ENCODE data around the gene FSTL5. TPM values are rescaled to one million over a fixed set of nuclear protein-coding genes. Genes with fewer than 3 reads are reported as not detected.

The FSTL5 gene
- total RNA-seq, 1 donor from 2014 or later = not detected

DNA sequence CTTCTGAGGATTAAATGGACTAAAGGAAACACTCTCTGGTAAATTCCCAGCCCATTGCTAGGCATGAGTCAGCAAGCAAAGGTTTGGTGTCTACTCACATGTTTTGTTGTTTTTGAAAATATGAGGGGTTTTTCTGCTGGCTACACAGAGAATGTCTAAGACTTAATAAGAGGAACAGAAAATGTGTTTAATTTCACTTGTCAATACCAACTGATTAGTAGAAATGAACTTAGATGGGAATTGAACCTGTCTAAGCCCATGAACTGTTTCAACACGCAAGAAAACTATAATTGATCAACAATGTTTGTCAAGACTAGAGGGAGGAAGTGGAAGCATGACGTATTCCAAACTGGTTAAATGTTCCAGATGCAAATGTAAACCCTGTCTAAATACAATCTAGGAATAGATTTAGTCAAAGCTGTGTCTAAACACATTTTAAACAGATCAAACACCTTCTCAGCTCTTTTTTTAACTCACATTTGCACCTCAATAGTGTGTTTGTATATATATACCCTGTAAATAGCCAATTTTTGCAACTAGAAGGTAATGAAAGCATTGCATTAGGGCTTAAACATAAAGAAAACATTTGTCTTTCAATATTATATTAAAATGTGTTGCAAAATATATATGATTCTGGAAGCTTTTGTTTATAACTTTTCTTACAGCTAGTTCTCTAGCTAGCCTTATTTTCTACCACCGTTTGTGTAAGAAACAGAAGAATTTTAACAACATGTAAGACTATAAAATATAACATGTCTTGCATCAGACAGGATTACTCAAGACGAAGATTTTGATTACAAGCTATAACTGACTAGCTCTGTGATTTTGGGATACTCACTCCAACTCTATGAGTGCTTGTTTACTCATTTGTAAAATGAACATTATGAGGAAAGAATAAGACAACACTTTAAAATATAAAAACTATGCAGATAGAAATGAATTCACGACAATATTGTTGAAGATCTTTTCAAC is 607.8 kb downstream of the FSTL5 start:
- no peak for FAIRE-seq
- Histone ChIP-seq H3K36me3 (ENCODE audit: control insufficient read depth, insufficient read depth, low read length) (no peaks in the 10 kb centered on the region), H3K27me3 (ENCODE audit: control insufficient read depth, insufficient read depth, low read length) (no peaks in the 10 kb centered on the region), H3K4me3 (ENCODE audit: low read depth, low read length) (no peak overlapping the region)
- peak; percentile 69 for DNase-seq (ENCODE audit: low read depth)
- TF ChIP-seq, protein P1, sequence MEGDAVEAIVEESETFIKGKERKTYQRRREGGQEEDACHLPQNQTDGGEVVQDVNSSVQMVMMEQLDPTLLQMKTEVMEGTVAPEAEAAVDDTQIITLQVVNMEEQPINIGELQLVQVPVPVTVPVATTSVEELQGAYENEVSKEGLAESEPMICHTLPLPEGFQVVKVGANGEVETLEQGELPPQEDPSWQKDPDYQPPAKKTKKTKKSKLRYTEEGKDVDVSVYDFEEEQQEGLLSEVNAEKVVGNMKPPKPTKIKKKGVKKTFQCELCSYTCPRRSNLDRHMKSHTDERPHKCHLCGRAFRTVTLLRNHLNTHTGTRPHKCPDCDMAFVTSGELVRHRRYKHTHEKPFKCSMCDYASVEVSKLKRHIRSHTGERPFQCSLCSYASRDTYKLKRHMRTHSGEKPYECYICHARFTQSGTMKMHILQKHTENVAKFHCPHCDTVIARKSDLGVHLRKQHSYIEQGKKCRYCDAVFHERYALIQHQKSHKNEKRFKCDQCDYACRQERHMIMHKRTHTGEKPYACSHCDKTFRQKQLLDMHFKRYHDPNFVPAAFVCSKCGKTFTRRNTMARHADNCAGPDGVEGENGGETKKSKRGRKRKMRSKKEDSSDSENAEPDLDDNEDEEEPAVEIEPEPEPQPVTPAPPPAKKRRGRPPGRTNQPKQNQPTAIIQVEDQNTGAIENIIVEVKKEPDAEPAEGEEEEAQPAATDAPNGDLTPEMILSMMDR (IDR thresholded peaks at IDR 0.05; ENCODE audit: insufficient read depth, low read length, severe bottlenecking) = no peak

DNA sequence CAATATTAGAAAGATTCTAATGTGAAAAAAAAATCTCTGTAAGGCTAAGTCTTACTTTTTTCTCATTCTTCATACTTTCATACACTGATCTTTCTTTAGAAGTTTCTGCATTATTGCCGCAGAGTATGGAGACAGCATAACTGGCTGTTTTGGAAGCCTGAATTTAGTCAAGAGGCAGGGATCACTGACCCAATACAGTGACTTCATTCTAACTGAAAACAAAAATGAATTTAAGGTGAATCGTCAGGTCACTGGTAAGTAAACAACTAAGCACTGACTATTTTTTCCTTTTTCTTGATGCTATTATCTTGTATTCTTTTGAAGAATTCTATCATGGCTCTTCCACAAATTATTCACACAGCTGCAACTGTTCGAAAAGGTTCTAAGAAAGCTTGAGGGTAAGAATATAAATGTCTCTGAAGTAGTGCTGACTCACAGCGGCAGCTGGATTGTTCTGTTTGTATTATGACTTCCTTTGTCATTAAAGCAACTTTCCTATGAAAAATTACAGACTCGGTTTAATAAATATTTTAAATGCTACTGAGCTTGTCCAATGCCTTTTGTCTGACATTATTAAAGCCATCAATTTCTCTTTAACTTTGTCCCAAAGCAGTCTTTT is 609.3 kb downstream of the FSTL5 start:
- H3K4me3 ChIP-seq (ENCODE audit: low read depth, low read length) = no peak overlapping the region
- H3K36me3 ChIP-seq (ENCODE audit: control insufficient read depth, insufficient read depth, low read length) = no peaks in the 10 kb centered on the region
- DNase-seq (ENCODE audit: low read depth) (peak; percentile 53), FAIRE-seq (no peak)
- H3K27me3 ChIP-seq (ENCODE audit: control insufficient read depth, insufficient read depth, low read length) = no peaks in the 10 kb centered on the region
- TF ChIP-seq, protein P1 (IDR thresholded peaks at IDR 0.05; ENCODE audit: insufficient read depth, low read length, severe bottlenecking) = no peak

DNA sequence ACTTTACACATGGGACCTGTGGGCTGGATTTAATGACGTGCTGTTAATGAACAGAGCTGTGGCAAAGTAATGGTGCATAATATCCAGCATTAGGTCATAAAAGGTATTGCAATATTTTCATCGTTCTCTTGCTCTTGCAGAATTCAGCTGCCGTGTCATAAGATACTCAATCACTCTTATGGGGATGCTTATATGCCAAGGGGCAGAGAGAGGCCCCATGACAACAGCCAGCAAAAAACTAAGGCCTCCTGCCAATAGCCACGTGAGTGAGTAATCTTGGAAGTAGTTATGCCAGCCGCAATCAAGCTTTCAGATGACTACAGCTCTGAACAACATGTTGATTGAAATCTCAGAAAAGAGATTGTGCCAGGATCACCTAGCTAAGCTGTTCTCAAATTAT is 616.9 kb downstream of the FSTL5 start:
- TF ChIP-seq, protein P1 (IDR thresholded peaks at IDR 0.05; ENCODE audit: insufficient read depth, low read length, severe bottlenecking) = no peak
- H3K36me3 ChIP-seq (ENCODE audit: control insufficient read depth, insufficient read depth, low read length) = no peaks in the 10 kb centered on the region
- H3K4me3 ChIP-seq (ENCODE audit: low read depth, low read length) = no peak overlapping the region
- H3K27me3 ChIP-seq (ENCODE audit: control insufficient read depth, insufficient read depth, low read length) = no peaks in the 10 kb centered on the region
- FAIRE-seq (no peak), DNase-seq (ENCODE audit: low read depth) (peak; percentile 22)

DNA sequence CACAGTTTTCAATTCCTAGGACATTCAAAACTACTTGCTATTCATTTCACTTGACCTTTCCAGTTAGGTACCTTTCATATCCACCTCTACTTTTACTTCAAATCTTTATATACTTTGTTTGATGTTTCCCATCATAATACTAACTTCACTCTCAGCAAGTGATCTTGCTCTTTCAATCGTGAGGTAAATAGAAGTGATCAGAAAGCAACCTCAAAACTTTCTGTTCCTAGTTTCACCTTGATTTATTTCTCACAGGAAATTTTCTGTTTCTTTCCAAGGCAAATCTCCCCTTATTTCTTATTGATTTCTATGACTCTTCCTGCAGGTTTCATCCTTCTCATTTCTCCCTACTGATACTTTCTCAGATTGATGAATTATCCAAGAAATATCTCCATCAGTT is 623.5 kb downstream of the FSTL5 start:
- Histone ChIP-seq H3K27me3 (ENCODE audit: control insufficient read depth, insufficient read depth, low read length) (no peaks in the 10 kb centered on the region), H3K36me3 (ENCODE audit: control insufficient read depth, insufficient read depth, low read length) (no peaks in the 10 kb centered on the region), H3K4me3 (ENCODE audit: low read depth, low read length) (no peak overlapping the region)
- TF ChIP-seq, protein P1 (IDR thresholded peaks at IDR 0.05; ENCODE audit: insufficient read depth, low read length, severe bottlenecking) = no peak
- FAIRE-seq = no peak
- DNase-seq (ENCODE audit: low read depth) = no peak

DNA sequence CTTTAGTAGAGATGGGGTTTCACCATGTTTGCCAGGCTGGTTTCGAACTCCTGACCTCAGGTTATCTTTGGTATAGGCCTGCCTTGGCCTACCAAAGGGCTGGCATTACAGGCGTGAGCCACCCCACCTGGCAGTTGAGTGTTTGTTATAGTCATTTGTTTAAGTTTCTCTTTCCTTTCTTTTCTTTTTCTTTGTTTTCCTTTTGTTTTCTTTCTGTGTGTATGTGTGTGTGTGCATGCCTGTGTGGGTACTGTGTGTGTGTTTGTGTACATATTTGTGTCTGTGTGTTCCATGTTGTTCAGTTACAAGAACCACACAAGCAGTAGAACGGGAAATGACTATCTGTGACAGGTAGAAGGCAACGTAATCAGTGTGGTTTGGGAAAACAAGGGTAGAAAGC is 624.9 kb downstream of the FSTL5 start:
- H3K4me3 ChIP-seq (ENCODE audit: low read depth, low read length) = no peak overlapping the region
- no peaks in the 10 kb centered on the region for H3K36me3 ChIP-seq (ENCODE audit: control insufficient read depth, insufficient read depth, low read length)
- DNase-seq (ENCODE audit: low read depth) (no peak), FAIRE-seq (peak; percentile 70)
- no peaks in the 10 kb centered on the region for H3K27me3 ChIP-seq (ENCODE audit: control insufficient read depth, insufficient read depth, low read length)
- TF ChIP-seq, protein P1 (IDR thresholded peaks at IDR 0.05; ENCODE audit: insufficient read depth, low read length, severe bottlenecking) = no peak

All from bronchial epithelial cell (primary cell).